A549 (cell line): ENCODE data around the gene DHPS. TPM values are rescaled to one million over a fixed set of nuclear protein-coding genes. Genes with fewer than 3 reads are reported as not detected.
A peak's percentile ranks its signal among the peaks of the same experiment; 100 is the strongest.

ENCODE experiments used
- ATAC-seq, 2 experiments: fragments of 200-7000 bp in 1 of 2; fragments of >200 bp in 1 of 2; cut with Nextera tagmentation in 1 of 2; cut with Tn5 transposase in 1 of 2; 3 replicates each; pipeline versions ENCODE4 v1.8.0 to v1.9.1; 2018 to 2020; ENCODE audit warnings: mild to moderate bottlenecking in 1 of 2, moderate library complexity in 1 of 2
- CTCF ChIA-PET: fragments of 300-600 bp; sonication (Branson Sonifier 250); formaldehyde crosslinking; extraction: SDS; loops from one replicate; lab custom pipeline; 2021; ENCODE audit warnings: antibody characterized with exemption, inconsistent platforms; lab: Yijun Ruan, JAX
- POLR2A ChIA-PET: fragments of 350-600 bp; formaldehyde crosslinking; extraction: SDS; loops from one replicate; lab custom pipeline; 2021; ENCODE audit warnings: antibody characterized with exemption, inconsistent platforms; lab: Yijun Ruan, JAX
- DNase-seq, 2 experiments: peaks; one replicate each; pipeline versions ENCODE4 v3.0.0 to v3.0.0-alpha.2; 2011 to 2016; ENCODE audit warnings: low read depth in 1 of 2, low spot score in 1 of 2
- FAIRE-seq: peaks from 2 replicates; lab custom pipeline; 2011; peaks lifted over from hg19 to GRCh38; lab: Jason Lieb, UNC
- H3K27ac ChIP-seq, 2 experiments: fragments of >200 bp; sonication (Bioruptor Twin); formaldehyde crosslinking; 3 replicates each; pipeline ENCODE4 v1.5.1; 2016 to 2017
- H3K4me1 ChIP-seq: fragments of >200 bp; sonication (Bioruptor Twin); formaldehyde crosslinking; 3 replicates; pipeline ENCODE4 v1.6.1; 2016
- H3K4me2 ChIP-seq: fragments of >200 bp; sonication (Bioruptor Twin); formaldehyde crosslinking; 3 replicates; pipeline ENCODE4 v1.6.1; 2016
- H3K4me3 ChIP-seq: fragments of >200 bp; sonication (Bioruptor Twin); formaldehyde crosslinking; 3 replicates; pipeline ENCODE4 v1.5.1; 2016
- H3K9me3 ChIP-seq: fragments of >200 bp; sonication (Bioruptor Twin); formaldehyde crosslinking; 3 replicates; pipeline ENCODE4 v1.6.1; 2016
- ATOH8 ChIP-seq: fragments of 250-450 bp; sonication (Bioruptor Pico); IDR thresholded peaks from 2 replicates; pipeline ENCODE4 v1.5.0; 2020; ENCODE audit warnings: low read depth, mild to moderate bottlenecking, moderate library complexity
- BCL3 ChIP-seq: fragments of >200 bp; sonication (Bioruptor Twin); formaldehyde crosslinking; IDR thresholded peaks from 3 replicates; pipeline ENCODE4 v1.6.1; 2016
- BHLHE40 ChIP-seq: IDR thresholded peaks from 2 replicates; pipeline ENCODE4 v1.6.1; 2012; ENCODE audit warnings: low read depth, low read length, inconsistent platforms
- CBX8 ChIP-seq: fragments of 200-600 bp; sonication (generic); IDR thresholded peaks from 2 replicates; pipeline ENCODE4 v1.6.1; 2016
- CEBPB ChIP-seq, 2 experiments: fragments of >200 bp in 1 of 2; sonication (Bioruptor Twin) in 1 of 2; formaldehyde crosslinking in 1 of 2; IDR thresholded peaks; 2 replicates each; pipeline ENCODE4 v1.6.1; 2012 to 2016
- CHD2 ChIP-seq: fragments of 150-350 bp; IDR thresholded peaks from 2 replicates; pipeline ENCODE4 v1.6.1; 2014; ENCODE audit warnings: low read length; ENCODE audit not compliant: partially characterized antibody
- CTCF ChIP-seq: fragments of >200 bp; sonication (Bioruptor Twin); formaldehyde crosslinking; IDR thresholded peaks from 3 replicates; pipeline ENCODE4 v1.5.1; 2016
- E2F6 ChIP-seq: IDR thresholded peaks from 2 replicates; pipeline ENCODE4 v1.6.1; 2012; ENCODE audit warnings: low read depth, borderline replicate concordance
- EHF ChIP-seq: fragments of 250-450 bp; sonication (Bioruptor Pico); IDR thresholded peaks from 2 replicates; pipeline ENCODE4 v1.5.0; 2020; ENCODE audit warnings: mild to moderate bottlenecking
- EHMT2 ChIP-seq: fragments of 200-600 bp; sonication (generic); IDR thresholded peaks from 2 replicates; pipeline ENCODE4 v1.6.1; 2016; ENCODE audit warnings: antibody characterized with exemption, low read depth, mild to moderate bottlenecking, moderate library complexity
- FOSB ChIP-seq: fragments of 250-450 bp; sonication (Bioruptor Pico); IDR thresholded peaks from 2 replicates; pipeline ENCODE4 v1.5.0; 2020; ENCODE audit warnings: mild to moderate bottlenecking, moderate library complexity
- FOXS1 ChIP-seq: fragments of 250-450 bp; sonication (Bioruptor Pico); IDR thresholded peaks from 2 replicates; pipeline ENCODE4 v1.5.0; 2020; ENCODE audit warnings: mild to moderate bottlenecking, moderate library complexity
- GATA3 ChIP-seq: IDR thresholded peaks from 2 replicates; pipeline ENCODE4 v1.6.1; 2012; ENCODE audit warnings: borderline replicate concordance
- HDAC2 ChIP-seq: fragments of 200-600 bp; sonication (generic); IDR thresholded peaks from 2 replicates; pipeline ENCODE4 v1.6.1; 2016
- JUN ChIP-seq, 2 experiments: fragments of >200 bp; sonication (Bioruptor Twin); formaldehyde crosslinking; IDR thresholded peaks; 2 replicates in 1 of 2; 3 replicates in 1 of 2; pipeline ENCODE4 v1.6.1; 2016 to 2017
- KDM1A ChIP-seq: fragments of 200-600 bp; sonication (generic); IDR thresholded peaks from 2 replicates; pipeline ENCODE4 v1.6.1; 2016; ENCODE audit warnings: low read depth, mild to moderate bottlenecking
- KDM5A ChIP-seq: fragments of 200-600 bp; sonication (generic); IDR thresholded peaks from 2 replicates; pipeline ENCODE4 v1.6.1; 2016; ENCODE audit warnings: antibody characterized with exemption, mild to moderate bottlenecking
- MAZ ChIP-seq: fragments of 150-350 bp; IDR thresholded peaks from 2 replicates; pipeline ENCODE4 v1.6.1; 2014; ENCODE audit warnings: antibody characterized with exemption, low read depth, low read length, borderline replicate concordance
- MYC ChIP-seq: IDR thresholded peaks from 2 replicates; pipeline ENCODE4 v1.6.1; 2012; ENCODE audit warnings: mild to moderate bottlenecking, inconsistent platforms, low read length, improper control_type of control experiment, borderline replicate concordance
- POLR2A ChIP-seq: IDR thresholded peaks from 2 replicates; pipeline ENCODE4 v1.6.1; 2012; ENCODE audit warnings: mild to moderate bottlenecking, low read length
- RAD21 ChIP-seq, 2 experiments: fragments of >200 bp in 1 of 2; sonication (Bioruptor Twin) in 1 of 2; formaldehyde crosslinking in 1 of 2; IDR thresholded peaks in 1 of 2; conservative IDR thresholded peaks in 1 of 2; 2 replicates in 1 of 2; 3 replicates in 1 of 2; pipeline ENCODE4 v1.6.1; 2012 to 2018; ENCODE audit warnings: inconsistent platforms in 1 of 2
- SREBF2 ChIP-seq: fragments of 450-650 bp; IDR thresholded peaks from 2 replicates; pipeline ENCODE4 v1.6.1; 2014; ENCODE audit warnings: mild to moderate bottlenecking, moderate library complexity
- TFCP2L1 ChIP-seq: fragments of 250-450 bp; sonication (Bioruptor Pico); IDR thresholded peaks from 2 replicates; pipeline ENCODE4 v1.5.0; 2021; ENCODE audit warnings: mild to moderate bottlenecking
- TP53 ChIP-seq: fragments of 250-450 bp; sonication (Bioruptor Pico); IDR thresholded peaks from 2 replicates; pipeline ENCODE4 v1.5.0; 2021; ENCODE audit warnings: mild to moderate bottlenecking, moderate library complexity
- ZFP36 ChIP-seq: fragments of 450-650 bp; IDR thresholded peaks from 2 replicates; pipeline ENCODE4 v1.6.1; 2014; ENCODE audit warnings: borderline replicate concordance; ENCODE audit not compliant: partially characterized antibody
- WGBS: methylation state at CpG from one replicate; pipeline ENCODE4 v1.1.6; 2017; ENCODE audit errors: missing lambda C conversion rate; 5-methylcytosine and 5-hydroxymethylcytosine counted together
- polyA plus RNA-seq, 4 experiments: library from polyadenylated mRNA; depleted of rRNA in 3 of 4; stranded (reverse); fragments of >200 nt; fragmentation: RNase III in 1 of 4; extraction: RNeasy Plus Mini Kit Qiagen cat#74134 plus additional on column Dnase treatment in 1 of 4; gene quantifications; 2 replicates in 3 of 4; 3 replicates in 1 of 4; pipeline ENCODE4 v1.2.3, GENCODE V29; 2011 to 2017

Gene DHPS
- polyA plus RNA-seq, 2 of the 4 experiments (the other 2 are of a cell fraction) = 57.8 to 71.9 TPM

- peaks cover 5% of the 10 kb centered on the region; the same call in 1 of the 3 replicates for H3K4me1 ChIP-seq
- 25% methylated on average over 1 of the region's 36 CpGs for whole genome bisulfite sequencing
- TF ChIP-seq BCL3 (no peak), KDM5A (no peak), ATOH8 (no peak), RAD21 (conservative IDR thresholded peaks at IDR 0.05 in 1 of 2, IDR thresholded peaks at IDR 0.05 in 1 of 2) (no peak), CHD2 (no peak), E2F6 (no peak), EHF (CRISPR knock-in tag) (no peak), FOXS1 (no peak), CEBPB (IDR thresholded peaks at IDR 0.05) (no peak), MAZ (no peak), HDAC2 (no peak), POLR2A (no peak)
- DNase-seq (peak in 1 of 2 experiments; percentile 10), ATAC-seq (peak; percentile 35 to 43; a peak in 5 of 6 replicates), FAIRE-seq (no peak)
- ChIA-PET POLR2A (no interaction called here), CTCF (interaction anchor here (0.6 to 1.5 kb wide), 6 partner anchors 20 to 122 kb away, joined by 3 to 5 read pairs (median 3); no protein-coding TSS in a partner anchor)
- H3K4me3 ChIP-seq = peak overlapping the region; percentile 71
- H3K9me3 ChIP-seq = no peaks in the 10 kb centered on the region
- peak overlapping the region; percentile 75 to 91 for H3K27ac ChIP-seq
- H3K4me2 ChIP-seq = peak overlapping the region; percentile 73
Observed at GRCh38 chr19:12695997-12696365, 14.3 kb upstream of the DHPS start.

- Histone ChIP-seq H3K4me2 (peak overlapping the region; percentile 73), H3K27ac (peak overlapping the region in 1 of 2 experiments; percentile 91; a peak in 5 of 6 replicates), H3K4me3 (peak overlapping the region; percentile 71), H3K4me1 (peaks cover 5% of the 10 kb centered on the region; the same call in 1 of the 3 replicates), H3K9me3 (no peaks in the 10 kb centered on the region)
- TF ChIP-seq EHMT2 (no peak), TFCP2L1 (CRISPR knock-in tag) (no peak), ZFP36 (no peak), TP53 (CRISPR knock-in tag) (no peak), GATA3 (no peak), MYC (no peak)
- no CpG with 5 or more reads among the region's 1 CpG for WGBS
- ATAC-seq = no peak; a peak in 1 of 6 replicates
- ChIA-PET CTCF (interaction anchor here (0.8 to 1.5 kb wide), 5 partner anchors 19 to 70 kb away, joined by 3 to 5 read pairs (median 3); no protein-coding TSS in a partner anchor), POLR2A (no interaction called here)
- FAIRE-seq = no peak
- DNase-seq = no peak
Observed at GRCh38 chr19:12695514-12695913, 13.8 kb upstream of the DHPS start.

- ChIA-PET POLR2A (no interaction called here), CTCF (interaction anchor here (0.8 to 1.5 kb wide), 5 partner anchors 19 to 70 kb away, joined by 3 to 5 read pairs (median 3); no protein-coding TSS in a partner anchor)
- H3K27ac ChIP-seq = no peak overlapping the region
- WGBS = no CpG with 5 or more reads among the region's 2 CpGs
- peak overlapping the region; percentile 71; the same call in 1 of the 3 replicates for H3K4me3 ChIP-seq
- no peak for FAIRE-seq
- no peaks in the 10 kb centered on the region for H3K9me3 ChIP-seq
- peaks cover 5% of the 10 kb centered on the region; the same call in 1 of the 3 replicates for H3K4me1 ChIP-seq
- no peak for ATAC-seq
- peak overlapping the region; percentile 73 for H3K4me2 ChIP-seq
- no peak for DNase-seq
- TF ChIP-seq KDM5A = no peak
- TF ChIP-seq POLR2A = no peak
- TF ChIP-seq CEBPB (IDR thresholded peaks at IDR 0.05) = no peak
- TF ChIP-seq KDM1A = no peak
- TF ChIP-seq JUN (IDR thresholded peaks at IDR 0.05) = no peak
- no peak for TF ChIP-seq CTCF
- TF ChIP-seq BCL3 = no peak
- no peak for TF ChIP-seq EHF (CRISPR knock-in tag)
- TF ChIP-seq FOSB (CRISPR knock-in tag) = no peak
- no peak for TF ChIP-seq RAD21 (conservative IDR thresholded peaks at IDR 0.05 in 1 of 2, IDR thresholded peaks at IDR 0.05 in 1 of 2)
- no peak for TF ChIP-seq BHLHE40
- TF ChIP-seq EHMT2 = no peak
- TF ChIP-seq CBX8 = no peak
- no peak for TF ChIP-seq TFCP2L1 (CRISPR knock-in tag)
- no peak for TF ChIP-seq MYC
- no peak for TF ChIP-seq SREBF2
- TF ChIP-seq E2F6 = no peak
Observed at GRCh38 chr19:12695096-12695495, 13.4 kb upstream of the DHPS start.
